ENCODE results near the gene RADIL.

DNA sequence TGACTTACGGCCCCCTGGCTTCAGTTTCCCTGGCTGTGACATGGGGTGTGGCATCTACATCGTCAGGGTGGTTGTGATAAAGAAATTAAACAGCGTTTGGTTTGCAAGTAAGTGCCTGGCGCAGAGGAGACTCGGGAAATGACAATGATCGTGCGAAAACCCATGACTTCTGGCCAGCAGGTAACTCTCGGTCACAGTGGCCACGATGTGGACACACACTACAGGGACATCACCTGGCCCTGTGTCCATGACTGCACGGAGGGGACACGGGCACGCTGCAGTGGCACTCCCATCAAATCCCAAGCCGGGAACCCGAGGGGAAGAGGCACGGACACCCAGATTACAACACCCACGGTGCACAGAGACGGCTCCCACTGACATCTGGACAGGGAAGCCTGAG lies 50.3 kb downstream of the RADIL start:
- TF ChIP-seq, protein P1, sequence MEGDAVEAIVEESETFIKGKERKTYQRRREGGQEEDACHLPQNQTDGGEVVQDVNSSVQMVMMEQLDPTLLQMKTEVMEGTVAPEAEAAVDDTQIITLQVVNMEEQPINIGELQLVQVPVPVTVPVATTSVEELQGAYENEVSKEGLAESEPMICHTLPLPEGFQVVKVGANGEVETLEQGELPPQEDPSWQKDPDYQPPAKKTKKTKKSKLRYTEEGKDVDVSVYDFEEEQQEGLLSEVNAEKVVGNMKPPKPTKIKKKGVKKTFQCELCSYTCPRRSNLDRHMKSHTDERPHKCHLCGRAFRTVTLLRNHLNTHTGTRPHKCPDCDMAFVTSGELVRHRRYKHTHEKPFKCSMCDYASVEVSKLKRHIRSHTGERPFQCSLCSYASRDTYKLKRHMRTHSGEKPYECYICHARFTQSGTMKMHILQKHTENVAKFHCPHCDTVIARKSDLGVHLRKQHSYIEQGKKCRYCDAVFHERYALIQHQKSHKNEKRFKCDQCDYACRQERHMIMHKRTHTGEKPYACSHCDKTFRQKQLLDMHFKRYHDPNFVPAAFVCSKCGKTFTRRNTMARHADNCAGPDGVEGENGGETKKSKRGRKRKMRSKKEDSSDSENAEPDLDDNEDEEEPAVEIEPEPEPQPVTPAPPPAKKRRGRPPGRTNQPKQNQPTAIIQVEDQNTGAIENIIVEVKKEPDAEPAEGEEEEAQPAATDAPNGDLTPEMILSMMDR (IDR thresholded peaks at IDR 0.05) = no peak
- TF ChIP-seq POLR2A (IDR thresholded peaks at IDR 0.05) = no peak

All from lower leg skin (tissue), 3 donors.